Activated CD4-positive, alpha-beta T cell treated with anti-CD3 and anti-CD28 coated beads for 4 hours (primary cell): ENCODE results near the gene TNFRSF9.

Experiments used
- DNase-seq, 2 donors: peaks; one replicate each; pipeline ENCODE4 v3.0.0-alpha.2; 2020

The TNFRSF9 gene

GRCh38 chr1:7869136-7869920 lies 71.3 kb downstream of the TNFRSF9 start:
- no peak for DNase-seq

DNA sequence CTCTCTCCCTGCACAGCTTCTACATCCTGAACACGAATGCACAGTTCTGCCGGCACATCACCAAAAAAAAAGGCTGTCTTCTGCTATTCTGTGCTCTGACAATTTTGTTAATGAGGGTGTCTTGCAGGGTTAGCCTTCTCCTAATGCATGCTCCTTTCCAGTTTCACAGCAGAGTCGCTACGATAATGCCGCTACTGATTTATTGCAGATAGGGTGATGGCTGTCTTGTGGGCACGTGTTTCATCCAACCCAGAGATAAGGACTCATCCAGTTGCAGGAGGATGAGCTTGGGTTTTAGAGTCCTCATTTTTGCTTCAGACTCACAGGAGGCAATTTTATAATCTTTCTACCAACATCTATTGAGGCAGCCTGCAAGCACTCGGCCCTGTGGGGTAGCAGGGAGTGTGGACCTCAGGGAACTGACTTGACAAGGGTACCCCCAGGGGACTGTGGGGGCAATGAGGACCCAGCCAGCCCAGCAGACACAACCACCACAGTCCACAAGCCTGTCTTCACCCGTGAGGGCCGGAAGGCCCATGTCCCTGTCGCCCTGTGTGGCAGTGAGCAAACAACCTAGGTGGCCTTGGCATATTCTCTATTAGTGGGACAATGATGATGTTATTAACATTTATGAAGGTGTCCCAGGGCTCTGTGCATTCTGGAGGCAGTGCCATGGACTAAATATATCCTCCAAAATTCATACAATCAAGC lies 72.4 kb downstream of the TNFRSF9 start:
- no peak for DNase-seq

GRCh38 chr1:7865978-7866377 lies 74.7 kb downstream of the TNFRSF9 start:
- no peak for DNase-seq
